ENCODE data around the gene REEP6.

DNA sequence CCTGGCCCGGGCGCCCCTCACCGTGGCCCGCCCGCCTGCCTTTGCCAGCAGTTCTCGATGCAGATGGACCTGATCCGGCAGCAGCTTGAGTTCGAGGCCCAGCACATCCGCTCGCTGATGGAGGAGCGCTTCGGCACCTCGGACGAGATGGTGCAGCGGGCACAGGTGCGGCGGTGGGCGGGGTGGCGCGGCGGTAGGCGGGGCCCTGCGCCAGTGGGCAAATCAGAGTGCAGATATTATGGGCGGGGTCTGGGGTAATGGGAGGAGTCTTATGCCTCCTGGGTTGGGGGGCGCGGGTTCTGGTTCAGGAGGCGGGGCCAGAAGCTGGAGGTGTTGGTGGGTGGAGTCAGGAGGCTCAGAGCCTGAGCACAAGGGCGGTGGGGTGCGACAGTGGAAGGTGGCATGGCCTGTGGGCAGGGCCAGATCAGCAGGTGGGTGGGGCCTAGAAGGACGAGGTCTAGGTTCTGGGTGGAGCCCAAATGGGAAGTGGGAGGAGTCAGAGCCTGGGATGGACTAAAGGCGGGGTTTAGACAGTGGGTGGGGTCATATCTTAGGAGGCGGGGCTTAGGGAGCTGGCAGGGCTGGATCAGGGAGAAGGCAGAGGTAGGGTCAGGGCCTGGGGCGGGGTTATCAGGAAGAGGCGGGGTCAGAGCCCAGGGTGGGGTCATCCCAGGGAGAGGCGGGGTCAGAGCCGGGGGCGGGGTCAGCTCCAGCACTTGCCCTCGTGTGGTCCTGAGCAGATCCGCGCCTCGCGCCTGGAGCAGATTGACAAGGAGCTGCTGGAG, 35.5 kb upstream of the REEP6 start:
- TF ChIP-seq CTCF (IDR thresholded peaks at IDR 0.05 in 4 of 5, conservative IDR thresholded peaks at IDR 0.05 in 1 of 5) (no peak), POLR2A (IDR thresholded peaks at IDR 0.05) (no peak)
